HG02938 (cell line): ENCODE data around the gene CGNL1.

Experiments
- ATAC-seq: cut with Tn5 transposase; IDR thresholded peaks from one replicate; pipeline ENCODE4 v1.9.1; 2021; ENCODE audit warnings: mild to moderate bottlenecking, moderate library complexity; ENCODE audit not compliant: unreplicated experiment

Gene CGNL1

DNA sequence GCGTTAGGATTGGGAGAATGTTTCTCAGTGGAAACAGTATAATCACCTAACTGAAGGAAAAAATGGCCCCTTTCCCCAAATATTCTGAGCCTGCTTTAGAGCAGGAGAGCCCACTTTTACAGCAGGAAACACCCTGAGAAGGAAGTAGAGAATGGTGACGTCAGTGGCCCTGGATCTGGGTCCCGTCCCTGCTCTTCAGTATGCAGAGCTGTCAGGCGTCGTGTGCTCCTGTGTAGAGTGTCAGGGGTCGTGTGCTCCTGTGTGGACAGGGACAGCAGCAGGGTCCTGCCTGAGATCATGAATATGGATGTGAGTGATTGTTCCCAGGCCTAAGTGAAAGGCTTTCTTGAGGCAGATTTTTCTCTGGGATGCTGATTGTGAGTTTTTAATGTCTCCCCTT, 45.2 kb downstream of the CGNL1 start:
- ATAC-seq, result no peak

DNA sequence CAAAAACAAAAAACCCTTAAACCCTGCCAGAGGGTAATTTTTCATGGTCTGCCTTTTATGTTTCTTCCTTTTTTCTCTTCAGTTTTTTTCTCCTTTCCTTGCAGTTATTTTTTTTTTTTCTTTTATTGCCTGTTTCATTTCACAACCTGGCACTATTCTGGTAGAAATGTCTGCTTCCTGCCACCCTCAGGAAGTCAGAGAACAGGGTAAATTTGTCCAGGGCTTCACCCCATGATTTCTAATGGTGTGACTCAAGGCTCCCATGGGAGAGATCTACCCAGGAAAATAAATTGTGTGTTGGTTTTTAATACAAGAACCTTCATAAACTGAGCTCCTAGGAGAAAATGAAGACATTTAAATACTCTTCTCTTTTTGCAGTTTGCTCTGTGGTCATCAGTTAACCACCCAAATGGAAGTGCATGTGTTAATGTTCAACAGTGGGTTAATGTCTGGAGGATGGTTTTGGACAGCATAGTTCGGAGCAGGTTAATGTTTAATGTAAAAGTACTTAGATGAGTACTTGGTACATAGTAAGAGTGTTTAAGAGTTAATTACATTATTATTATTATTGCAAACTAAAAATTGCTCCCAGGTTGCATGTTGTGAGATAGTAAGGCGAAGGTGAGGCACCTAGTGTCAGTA, 45.9 kb downstream of the CGNL1 start:
- peak; percentile 83 for ATAC-seq

DNA sequence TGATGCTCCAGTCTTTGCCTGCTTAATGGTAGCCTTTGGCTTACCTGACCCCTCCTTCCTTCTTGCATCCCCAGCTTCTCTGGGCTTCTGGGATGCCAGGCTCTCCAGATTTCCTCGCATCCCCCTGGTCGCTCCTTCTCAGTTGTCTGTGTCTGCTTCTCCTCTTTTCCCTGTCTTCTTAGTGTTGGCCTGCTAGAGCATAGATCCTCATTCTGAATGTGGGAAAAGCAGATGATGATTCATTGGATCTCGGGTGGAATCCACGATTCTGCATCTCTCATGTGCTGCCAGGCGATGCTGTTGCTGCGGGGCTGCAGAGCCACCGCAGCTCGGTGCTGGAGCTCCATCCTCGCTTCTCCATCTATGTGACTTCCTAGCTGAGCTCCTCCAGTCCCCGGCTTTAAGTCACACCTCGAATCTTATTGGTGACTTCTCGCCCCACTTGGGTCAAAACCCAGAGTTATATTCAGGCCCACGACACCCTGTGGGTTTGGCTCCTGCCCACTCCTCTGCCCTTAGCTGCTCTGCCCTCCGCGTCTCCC, 47.4 kb downstream of the CGNL1 start:
- ATAC-seq, result no peak

- ATAC-seq, result no peak
Observed at GRCh38 chr15:57424628-57425405, 48.5 kb downstream of the CGNL1 start.

DNA sequence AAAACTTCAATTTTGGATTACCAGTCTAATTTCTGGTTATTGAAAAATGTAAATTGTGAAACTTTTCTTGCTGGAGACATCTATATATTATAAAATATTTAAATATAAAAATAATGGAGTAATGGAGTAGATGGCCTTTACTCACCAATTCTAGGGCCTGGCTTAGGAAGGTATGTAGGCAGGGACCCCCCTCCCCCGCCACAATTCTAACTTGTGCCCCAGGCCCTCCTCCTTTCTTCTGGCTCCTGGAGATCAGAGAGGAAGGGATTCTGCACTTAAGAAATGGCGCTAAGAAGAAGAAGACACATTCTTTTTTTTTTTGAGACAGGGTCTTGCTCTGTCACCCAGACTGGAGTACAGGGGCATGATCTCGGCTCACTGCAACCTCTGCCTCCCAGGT, 49.5 kb downstream of the CGNL1 start:
- no peak for ATAC-seq

DNA sequence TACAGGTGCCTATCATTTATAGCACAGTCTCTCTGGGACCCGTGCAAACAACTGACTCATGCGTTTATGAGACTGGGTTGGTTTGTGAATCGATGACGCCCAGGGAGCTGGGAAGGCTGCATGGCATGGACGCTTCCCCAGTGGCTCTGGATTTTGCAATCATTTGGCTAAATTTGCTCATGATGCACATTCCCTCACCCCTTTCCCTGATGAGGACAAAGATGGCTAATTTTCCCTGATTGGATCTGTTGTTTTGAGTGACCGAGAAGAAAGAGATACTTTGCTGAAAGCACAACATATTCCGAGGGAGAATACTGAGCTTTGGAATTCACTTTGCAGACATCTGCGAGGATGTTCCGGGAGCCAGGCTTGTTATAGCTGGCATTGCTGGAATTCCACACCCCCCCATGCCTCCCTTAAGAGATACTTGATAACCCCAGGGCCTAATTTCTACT, 51.1 kb downstream of the CGNL1 start:
- ATAC-seq, result no peak

DNA sequence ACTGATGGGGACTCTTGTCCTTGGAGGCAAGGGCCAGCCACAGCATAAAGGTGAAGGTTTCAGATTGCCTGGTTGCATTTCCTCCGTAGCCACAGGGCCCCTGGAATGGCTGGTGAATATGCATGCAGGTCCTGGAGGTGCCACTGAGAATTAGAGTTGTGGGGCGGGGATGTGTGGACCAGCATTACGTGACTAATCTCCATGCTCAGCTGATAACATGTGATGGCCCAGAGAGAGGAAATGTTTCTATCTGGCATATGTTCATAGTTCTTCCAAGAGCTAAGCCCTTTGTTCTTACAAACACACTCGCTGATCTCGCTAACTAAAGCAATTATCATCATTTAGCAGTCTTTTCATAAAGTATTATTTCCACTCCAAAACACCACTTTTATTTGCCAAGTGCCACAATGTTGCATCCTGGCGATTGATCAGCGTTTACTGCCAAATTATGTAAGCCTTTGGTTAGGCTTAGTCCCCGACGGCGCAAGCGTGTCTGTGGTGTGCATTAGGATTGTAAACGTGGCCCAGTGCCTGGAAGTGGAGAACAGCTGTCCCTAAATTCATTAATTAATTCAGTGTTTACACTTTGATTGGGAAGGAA, 55.9 kb downstream of the CGNL1 start:
- no peak for ATAC-seq

- ATAC-seq, result no peak
Observed at GRCh38 chr15:57436166-57436565, 59.9 kb downstream of the CGNL1 start.

DNA sequence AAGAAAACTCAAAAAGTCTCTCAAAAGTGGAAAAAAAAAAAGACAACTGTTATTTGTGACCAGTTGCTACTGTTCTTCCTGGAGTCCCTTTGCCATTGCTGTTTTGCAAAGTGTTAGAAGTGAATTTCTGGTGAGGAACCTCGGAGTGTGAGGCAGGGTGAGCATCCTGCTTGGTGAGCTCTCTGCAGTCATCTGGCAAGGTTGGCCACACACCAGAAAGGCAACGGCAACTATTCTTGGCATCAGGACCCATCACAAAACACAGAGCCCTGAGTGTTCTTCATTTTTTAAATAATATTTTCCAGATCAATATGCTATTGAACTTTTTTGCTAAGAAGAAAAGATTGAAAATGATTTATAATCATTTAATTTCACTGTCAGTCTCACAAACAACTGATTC, 60.7 kb downstream of the CGNL1 start:
- no peak for ATAC-seq

- no peak for ATAC-seq
Observed at GRCh38 chr15:57437564-57437963, 61.3 kb downstream of the CGNL1 start.

- no peak for ATAC-seq
Observed at GRCh38 chr15:57438166-57438565, 61.9 kb downstream of the CGNL1 start.

GRCh38 chr15:57439128-57440027, 63.1 kb downstream of the CGNL1 start:
- no peak for ATAC-seq

GRCh38 chr15:57440167-57440566, 63.9 kb downstream of the CGNL1 start:
- no peak for ATAC-seq

DNA sequence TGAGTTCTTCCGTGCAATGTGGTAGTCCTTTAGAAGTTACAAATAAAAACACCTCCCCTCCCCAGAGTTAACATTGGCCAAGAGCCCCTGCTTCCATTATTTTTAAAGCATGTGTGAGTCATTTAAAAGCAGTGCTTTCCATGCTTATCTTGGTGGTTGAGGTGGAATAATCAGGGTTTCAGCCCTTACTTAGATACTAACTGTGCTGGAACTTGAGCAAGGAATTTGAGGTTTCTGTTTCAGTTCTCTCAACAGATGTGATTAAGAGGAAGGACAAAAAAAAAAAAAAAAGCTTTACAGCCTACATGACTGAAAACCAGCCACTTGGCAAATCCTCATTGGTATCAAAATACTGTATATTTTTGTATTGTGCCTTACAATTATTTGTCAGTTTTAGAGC, 64.5 kb downstream of the CGNL1 start:
- ATAC-seq, result no peak

- no peak for ATAC-seq
Observed at GRCh38 chr15:57442335-57442734, 66.0 kb downstream of the CGNL1 start.

GRCh38 chr15:57443486-57443885, 67.2 kb downstream of the CGNL1 start:
- no peak for ATAC-seq

DNA sequence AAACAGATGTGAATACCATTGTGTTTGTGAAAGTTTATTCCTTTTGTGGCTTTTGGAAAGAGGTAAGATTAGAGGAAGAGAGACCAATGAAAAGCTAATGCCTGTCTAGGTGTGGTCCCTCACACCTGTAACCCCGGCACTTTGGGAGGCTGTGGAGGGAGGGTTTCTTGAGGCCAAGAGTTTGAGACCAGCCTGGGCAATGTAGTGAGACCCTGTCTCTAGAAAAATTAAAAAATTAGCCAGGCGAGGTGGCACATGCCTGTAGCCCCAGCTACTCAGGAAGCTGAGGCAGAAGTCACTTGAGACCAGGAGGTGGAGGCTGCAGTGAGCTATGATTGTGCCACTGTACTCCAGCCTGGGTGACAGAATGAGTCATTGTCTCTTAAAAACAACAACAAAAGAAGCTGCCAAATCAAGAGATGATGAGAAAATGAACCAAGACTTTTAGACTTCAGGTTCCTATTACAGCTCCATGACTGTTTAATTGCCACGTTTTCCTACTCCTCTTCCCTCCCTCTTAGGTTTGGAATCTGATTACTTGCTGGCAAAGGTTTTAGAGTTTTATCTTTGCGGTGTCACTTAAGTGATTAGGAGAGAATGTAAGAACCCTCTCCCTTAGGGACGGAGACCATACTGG, 68.7 kb downstream of the CGNL1 start:
- no peak for ATAC-seq

DNA sequence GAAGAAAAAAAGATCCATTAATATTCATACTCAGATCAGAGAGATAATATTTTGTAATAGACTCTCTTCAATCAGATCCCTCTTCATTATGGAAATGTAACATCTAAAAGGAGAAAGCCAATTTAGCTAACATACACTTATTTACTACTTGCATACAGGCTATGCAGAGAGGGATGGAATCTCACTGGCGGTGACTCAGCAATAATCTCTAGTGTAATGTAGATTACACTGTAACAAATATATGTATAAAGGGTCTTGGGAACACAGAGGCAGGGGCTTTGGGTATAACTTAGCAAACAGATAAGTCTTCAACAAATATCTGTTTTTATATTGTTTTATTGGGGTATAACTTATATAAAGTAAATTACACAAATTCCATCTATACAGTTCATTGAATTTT, 69.6 kb downstream of the CGNL1 start:
- no peak for ATAC-seq

- no peak for ATAC-seq
Observed at GRCh38 chr15:57446393-57446792, 70.1 kb downstream of the CGNL1 start.

DNA sequence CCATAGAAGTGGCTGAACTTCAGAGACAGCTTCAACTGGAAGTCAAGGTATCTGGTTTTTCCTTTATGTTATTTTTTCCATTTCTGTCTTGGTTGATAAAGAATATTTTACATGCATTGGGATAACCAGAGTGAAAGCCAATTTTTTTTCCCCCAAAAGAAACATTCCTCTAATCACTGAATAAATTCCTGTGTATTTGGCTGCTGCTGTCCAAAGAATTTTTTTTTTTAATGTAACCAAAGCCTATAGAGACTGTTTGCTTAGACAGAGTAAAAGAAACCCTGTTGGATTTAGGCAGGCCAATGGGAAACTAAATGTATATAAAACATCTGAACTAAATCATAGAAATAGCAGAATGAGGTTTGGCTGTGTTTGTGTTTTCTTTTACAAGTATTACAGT, 75.2 kb downstream of the CGNL1 start:
- no peak for ATAC-seq
